Mucosa of rectum (tissue), 2 donors: ENCODE data around the gene KCTD7.
"Not testable (repeated sequence)": the region's sequence is repeated elsewhere in the genome, so short reads cannot be mapped to it uniquely, and the experiment has no call there.

ENCODE experiments used
- H3K27ac ChIP-seq, 2 donors: one replicate each; pipeline ENCODE4 v1.7.0; 2013; ENCODE audit warnings: inconsistent platforms in 2 of 2, low read depth in 2 of 2, low read length in 2 of 2
- H3K27me3 ChIP-seq, 2 donors: one replicate each; pipeline ENCODE4 v1.7.0; 2013; ENCODE audit warnings: low read length in 2 of 2; ENCODE audit not compliant: control insufficient read depth in 2 of 2, insufficient read depth in 2 of 2
- H3K36me3 ChIP-seq, 2 donors: one replicate each; pipeline ENCODE4 v1.7.0; 2013; ENCODE audit warnings: low read length in 2 of 2; ENCODE audit not compliant: control insufficient read depth in 2 of 2, insufficient read depth in 2 of 2
- H3K4me1 ChIP-seq, 2 donors: one replicate each; pipeline ENCODE4 v1.7.0; 2013; ENCODE audit warnings: low read length in 2 of 2, mild to moderate bottlenecking in 1 of 2; ENCODE audit not compliant: control insufficient read depth in 2 of 2, insufficient read depth in 2 of 2
- H3K4me3 ChIP-seq, 2 donors: one replicate each; pipeline ENCODE4 v1.7.0; 2013; ENCODE audit warnings: low read length in 2 of 2
- H3K9ac ChIP-seq, 2 donors: one replicate each; pipeline ENCODE4 v1.7.0; 2013; ENCODE audit warnings: low read length in 2 of 2, low read depth in 1 of 2, mild to moderate bottlenecking in 1 of 2
- H3K9me3 ChIP-seq, 2 donors: one replicate each; pipeline ENCODE4 v1.7.0; 2013; ENCODE audit warnings: low read length in 2 of 2; ENCODE audit not compliant: control insufficient read depth in 2 of 2
- donor health status: healthy.
- donor health status: Normal muscosa, but diverticular disease.

KCTD7 gene

DNA sequence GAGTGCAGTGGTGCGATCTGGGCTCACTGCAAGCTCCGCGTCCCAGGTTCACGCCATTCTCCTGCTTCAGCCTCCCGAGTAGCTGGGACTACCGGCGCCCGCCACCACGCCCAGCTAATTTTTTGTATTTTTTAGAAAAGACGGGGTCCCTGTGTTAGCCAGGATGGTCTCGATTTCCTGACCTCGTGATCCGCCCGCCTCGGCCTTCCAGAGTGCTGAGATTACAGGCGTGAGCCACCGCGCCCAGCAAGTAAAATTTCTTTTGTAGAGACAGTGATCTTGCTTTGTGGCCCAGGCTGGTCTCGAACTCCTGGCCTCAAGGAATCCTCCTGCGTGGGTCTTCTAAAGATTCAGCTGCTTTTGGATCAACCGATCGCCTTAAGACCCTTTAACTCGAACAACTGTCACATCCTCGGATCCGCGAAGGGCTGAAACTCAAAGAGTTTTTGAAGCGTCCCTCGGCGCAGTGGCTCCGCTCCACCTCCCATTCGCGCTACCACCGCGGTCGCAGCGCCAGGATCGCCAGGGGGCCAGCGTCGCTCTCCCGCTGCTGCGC is 25.1 kb downstream of the KCTD7 start:
- peak overlapping the region; percentile 99 for H3K27ac ChIP-seq
- H3K4me3 ChIP-seq, result peak overlapping the region; percentile 93 to 94
- H3K9ac ChIP-seq, result peak overlapping the region; percentile 98 to 99
- not testable (repeated sequence) for H3K4me1 ChIP-seq, H3K27me3 ChIP-seq, H3K36me3 ChIP-seq, H3K9me3 ChIP-seq

- Histone ChIP-seq H3K4me1 (peaks cover 0 to 4% of the 10 kb centered on the region in 2 donors), H3K27ac (peak overlapping the region; percentile 99), H3K27me3 (no peaks in the 10 kb centered on the region), H3K4me3 (peak overlapping the region; percentile 93 to 94), H3K9me3 (no peaks in the 10 kb centered on the region), H3K36me3 (no peaks in the 10 kb centered on the region), H3K9ac (peak overlapping the region; percentile 98 to 99)
Observed at GRCh38 chr7:66654275-66655112, 25.8 kb downstream of the KCTD7 start.

DNA sequence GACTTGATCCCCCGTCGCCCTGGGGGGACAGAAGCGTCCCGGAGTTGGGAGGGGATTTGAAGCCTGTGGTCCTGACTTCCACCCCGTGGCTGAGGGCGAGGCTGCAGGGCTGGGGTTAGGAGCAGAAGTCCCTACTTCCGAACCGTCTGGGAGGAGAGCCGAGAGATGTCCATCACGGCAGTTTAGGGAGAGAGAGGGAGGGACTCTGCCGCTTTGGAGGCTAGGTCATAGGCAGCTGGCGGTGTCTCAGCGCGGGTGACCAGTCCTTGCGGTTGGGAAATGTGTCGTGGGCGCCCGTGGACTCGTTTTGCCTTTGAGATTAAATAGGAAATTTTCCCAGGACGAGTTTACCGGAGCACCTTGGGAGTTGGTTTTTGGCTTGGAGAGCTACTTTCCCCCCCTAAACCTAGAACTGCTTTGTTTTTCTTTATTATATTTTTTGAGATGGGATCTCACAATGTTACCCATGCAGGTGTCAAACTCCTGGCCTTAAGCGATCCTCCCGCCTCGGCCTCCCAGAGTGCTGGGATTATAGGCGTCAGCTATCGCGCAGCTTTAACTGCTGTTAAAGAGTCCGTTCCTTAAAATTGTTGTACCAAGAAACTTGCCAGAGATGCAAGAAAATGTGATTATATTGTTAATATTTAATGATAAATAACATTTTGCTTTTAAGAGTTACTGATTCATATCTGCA is 26.6 kb downstream of the KCTD7 start:
- Histone ChIP-seq H3K4me3 (peak overlapping the region; percentile 93 to 94), H3K9ac (peak overlapping the region; percentile 98 to 99), H3K27ac (peak overlapping the region; percentile 99)
- not testable (repeated sequence) for H3K36me3 ChIP-seq, H3K27me3 ChIP-seq, H3K9me3 ChIP-seq, H3K4me1 ChIP-seq

GRCh38 chr7:66655826-66656485 is 27.3 kb downstream of the KCTD7 start:
- not testable (repeated sequence) for H3K4me3 ChIP-seq, H3K27me3 ChIP-seq, H3K9me3 ChIP-seq, H3K36me3 ChIP-seq, H3K27ac ChIP-seq, H3K4me1 ChIP-seq, H3K9ac ChIP-seq

- H3K4me3 ChIP-seq, result no peak overlapping the region
- H3K36me3 ChIP-seq, result no peaks in the 10 kb centered on the region
- no peak overlapping the region for H3K9ac ChIP-seq
- H3K27me3 ChIP-seq, result no peaks in the 10 kb centered on the region
- peaks cover 0 to 4% of the 10 kb centered on the region in 2 donors for H3K4me1 ChIP-seq
- no peaks in the 10 kb centered on the region for H3K9me3 ChIP-seq
- H3K27ac ChIP-seq, result no peak overlapping the region
Observed at GRCh38 chr7:66657798-66658197, 29.1 kb downstream of the KCTD7 start.

GRCh38 chr7:66662646-66663264 is 34.1 kb downstream of the KCTD7 start:
- Histone ChIP-seq H3K9me3 (no peaks in the 10 kb centered on the region), H3K9ac (no peak overlapping the region), H3K27ac (no peak overlapping the region), H3K4me1 (no peaks in the 10 kb centered on the region), H3K36me3 (no peaks in the 10 kb centered on the region), H3K27me3 (no peaks in the 10 kb centered on the region), H3K4me3 (no peak overlapping the region)

DNA sequence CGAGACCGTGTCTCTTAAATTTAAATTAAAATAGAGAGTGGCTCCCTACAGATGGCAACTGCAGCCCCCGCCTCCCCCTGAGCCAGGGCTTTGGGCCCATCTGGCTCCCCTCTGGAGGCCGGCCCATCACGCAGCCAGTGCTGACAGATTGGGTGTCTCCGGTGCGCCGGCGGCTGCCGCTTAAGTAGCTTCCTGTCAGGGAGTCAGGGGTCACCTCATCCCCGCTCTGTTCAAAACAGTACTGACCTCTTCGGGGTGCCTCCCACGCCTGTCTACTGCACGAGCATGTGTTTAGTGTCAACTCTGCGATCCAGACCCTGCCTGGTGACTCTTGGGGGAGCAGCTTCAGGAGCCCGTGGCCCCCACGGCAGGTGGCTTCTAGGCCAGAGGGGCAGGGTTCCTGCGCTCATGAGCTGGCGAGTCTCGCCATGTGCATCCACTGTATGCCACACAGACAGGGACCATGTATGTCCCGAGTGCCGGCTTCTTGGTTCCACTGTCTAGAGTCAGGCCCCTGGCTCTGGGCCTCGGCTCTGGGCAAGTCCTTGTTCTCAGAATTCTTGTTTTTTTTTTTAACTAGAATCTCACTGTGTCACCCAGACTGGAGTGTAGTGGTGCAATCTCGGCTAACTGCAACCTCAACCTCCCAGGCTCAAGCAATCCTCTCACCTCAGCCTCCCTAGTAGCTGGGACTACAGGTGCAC is 36.1 kb downstream of the KCTD7 start:
- H3K36me3 ChIP-seq, result peaks cover 0 to 4% of the 10 kb centered on the region in 2 donors
- H3K4me1 ChIP-seq, result no peaks in the 10 kb centered on the region
- H3K9ac ChIP-seq, result no peak overlapping the region
- no peaks in the 10 kb centered on the region for H3K9me3 ChIP-seq
- H3K27ac ChIP-seq, result no peak overlapping the region
- no peak overlapping the region for H3K4me3 ChIP-seq
- no peaks in the 10 kb centered on the region for H3K27me3 ChIP-seq

DNA sequence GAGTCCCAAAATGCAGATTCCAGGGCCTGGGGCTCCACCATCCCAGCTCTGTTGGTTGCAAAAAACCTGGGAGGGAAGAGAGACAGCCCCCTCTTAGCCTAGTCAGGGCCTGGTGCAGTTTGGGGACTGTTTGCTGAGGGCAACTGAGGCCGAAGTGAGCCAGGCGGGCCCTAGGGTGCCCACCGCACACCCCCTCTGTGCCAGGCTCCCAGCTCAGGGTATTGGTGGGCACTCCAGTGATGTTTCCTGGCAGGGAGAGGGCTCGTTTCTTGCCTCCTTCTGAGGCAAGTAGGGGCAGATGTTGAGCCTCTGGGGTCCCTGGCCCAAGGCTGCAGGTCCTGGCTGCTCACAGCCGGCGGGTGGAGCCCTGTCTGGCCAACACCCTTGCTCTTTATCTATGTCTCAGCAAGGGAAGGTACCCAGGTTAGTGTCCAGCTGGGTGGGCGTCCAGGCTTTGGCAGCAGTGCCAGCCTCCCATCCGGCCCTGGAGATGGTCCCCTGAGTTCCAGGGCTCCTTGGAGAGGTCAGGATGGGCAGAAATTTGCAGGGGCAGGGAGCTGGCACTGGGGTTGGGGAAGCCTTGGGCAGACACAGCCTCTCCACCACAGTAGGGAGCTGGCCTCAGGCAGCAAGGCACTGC is 37.8 kb downstream of the KCTD7 start:
- H3K4me3 ChIP-seq, result no peak overlapping the region
- H3K27me3 ChIP-seq, result no peaks in the 10 kb centered on the region
- no peaks in the 10 kb centered on the region for H3K4me1 ChIP-seq
- no peak overlapping the region for H3K27ac ChIP-seq
- H3K9ac ChIP-seq, result no peak overlapping the region
- no peaks in the 10 kb centered on the region for H3K9me3 ChIP-seq
- peaks cover 0 to 4% of the 10 kb centered on the region in 2 donors for H3K36me3 ChIP-seq

DNA sequence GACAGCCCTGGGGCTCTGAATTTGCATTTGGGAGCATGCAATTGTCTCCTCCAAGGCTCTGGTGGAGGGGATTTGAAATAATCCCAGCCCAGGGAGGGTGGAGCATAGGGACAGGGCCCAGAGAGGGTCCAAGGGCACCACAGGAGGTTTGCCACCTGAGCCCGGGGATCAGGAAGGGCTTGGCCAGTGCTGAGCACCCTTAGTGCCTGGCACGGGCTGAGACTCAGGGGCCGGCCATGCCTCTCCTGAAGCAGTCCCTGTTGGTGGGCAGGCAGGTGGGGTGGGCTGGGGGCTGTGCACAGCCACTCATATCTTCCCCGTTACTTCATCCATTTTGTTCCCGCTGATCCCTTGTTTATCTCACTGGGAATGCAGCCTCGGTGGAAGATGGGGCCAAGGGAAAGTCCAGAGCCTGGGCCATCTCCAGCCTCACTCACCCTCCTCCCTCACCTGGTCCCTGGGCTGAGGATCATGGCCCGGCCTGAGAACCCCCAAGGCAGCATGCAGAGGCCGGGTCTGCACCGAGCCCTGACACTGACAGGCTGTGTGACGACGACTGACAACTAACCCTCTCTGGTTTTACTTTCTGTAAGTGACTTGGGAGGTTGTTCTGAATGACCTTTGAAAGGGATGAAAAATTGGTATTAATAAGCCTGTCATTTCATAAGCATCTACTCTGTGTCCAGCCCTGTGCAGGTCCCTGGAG is 38.5 kb downstream of the KCTD7 start:
- Histone ChIP-seq H3K4me1 (no peaks in the 10 kb centered on the region), H3K27ac (no peak overlapping the region), H3K36me3 (peaks cover 0 to 4% of the 10 kb centered on the region in 2 donors), H3K9ac (no peak overlapping the region), H3K9me3 (no peaks in the 10 kb centered on the region), H3K27me3 (no peaks in the 10 kb centered on the region), H3K4me3 (no peak overlapping the region)
